Cardiac muscle cell (in vitro differentiated cells and primary cell): ENCODE results near the gene NECAB2. TPM values are rescaled to one million over a fixed set of nuclear protein-coding genes. Genes with fewer than 3 reads are reported as not detected.

Source experiments
- DNase-seq, 2 donors: peaks; one replicate each; pipeline versions ENCODE4 v3.0.0 to v3.0.0-alpha.2; 2010 to 2017; ENCODE audit warnings: low read depth in 1 of 2, low spot score in 1 of 2
- H3K27ac ChIP-seq: fragments of 200-600 bp; sonication (generic); 2 replicates; pipeline ENCODE4 v1.5.1; 2016
- H3K27me3 ChIP-seq: fragments of 200-600 bp; sonication (generic); 2 replicates; pipeline ENCODE4 v1.6.0; 2016; ENCODE audit warnings: control low read depth
- H3K36me3 ChIP-seq: fragments of 200-600 bp; sonication (generic); 2 replicates; pipeline ENCODE4 v1.5.1; 2016; ENCODE audit warnings: control low read depth
- H3K4me1 ChIP-seq: fragments of 200-600 bp; sonication (generic); 2 replicates; pipeline ENCODE4 v1.8.1; 2017; ENCODE audit warnings: low read depth, mild to moderate bottlenecking, mixed run types
- H3K4me3 ChIP-seq: fragments of 200-600 bp; sonication (generic); 2 replicates; pipeline ENCODE4 v1.5.1; 2016; ENCODE audit warnings: mild to moderate bottlenecking
- H3K9me3 ChIP-seq: fragments of 200-600 bp; sonication (generic); 2 replicates; pipeline ENCODE4 v1.5.1; 2017; ENCODE audit warnings: low read depth, mild to moderate bottlenecking, control low read depth
- polyA plus RNA-seq: library from polyadenylated mRNA; unstranded; fragments of >200 nt; fragmentation: Nextera tagmentation; extraction: Ambion mirVana; gene quantifications from 2 replicates; pipeline ENCODE4 v1.2.1, GENCODE V29; 2016
- total RNA-seq: library from RNA; depleted of rRNA; stranded (reverse); fragments of >200 nt; gene quantifications from 2 replicates; pipeline ENCODE4 v1.2.3, GENCODE V29; 2016
- TF ChIP-seq, protein P1 (sequence below): IDR thresholded peaks from 2 replicates; pipeline ENCODE4 v1.5.1; 2012; ENCODE audit warnings: low read depth, mild to moderate bottlenecking, low read length

The NECAB2 gene
- total and polyA plus RNA-seq, 2 experiments from 2014 or later, result 0.63 to 2.2 TPM

DNA sequence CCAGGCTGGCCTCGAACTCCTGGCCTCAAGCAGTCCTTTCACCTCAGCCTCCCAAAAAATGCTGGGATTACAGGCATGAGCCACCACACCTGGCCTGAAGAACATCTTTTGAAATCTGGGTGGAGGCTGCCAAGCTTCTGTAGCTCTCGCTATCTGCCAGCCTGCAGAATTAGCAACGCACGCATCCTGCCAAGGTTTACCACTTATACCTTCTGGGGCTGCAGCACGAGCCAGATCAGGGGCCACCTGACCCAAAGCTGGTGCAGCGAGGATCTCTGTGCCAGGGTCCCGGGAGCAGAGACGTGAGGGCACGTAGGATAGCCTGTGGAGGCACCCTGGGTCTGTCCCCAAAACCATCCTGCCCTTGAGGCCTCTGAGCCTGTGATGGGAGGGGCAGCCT, 52.3 kb downstream of the NECAB2 start:
- Histone ChIP-seq H3K4me1 (no peaks in the 10 kb centered on the region), H3K36me3 (no peaks in the 10 kb centered on the region), H3K9me3 (no peaks in the 10 kb centered on the region), H3K27me3 (no peaks in the 10 kb centered on the region), H3K27ac (no peak overlapping the region), H3K4me3 (no peak overlapping the region)
- TF ChIP-seq, protein P1, sequence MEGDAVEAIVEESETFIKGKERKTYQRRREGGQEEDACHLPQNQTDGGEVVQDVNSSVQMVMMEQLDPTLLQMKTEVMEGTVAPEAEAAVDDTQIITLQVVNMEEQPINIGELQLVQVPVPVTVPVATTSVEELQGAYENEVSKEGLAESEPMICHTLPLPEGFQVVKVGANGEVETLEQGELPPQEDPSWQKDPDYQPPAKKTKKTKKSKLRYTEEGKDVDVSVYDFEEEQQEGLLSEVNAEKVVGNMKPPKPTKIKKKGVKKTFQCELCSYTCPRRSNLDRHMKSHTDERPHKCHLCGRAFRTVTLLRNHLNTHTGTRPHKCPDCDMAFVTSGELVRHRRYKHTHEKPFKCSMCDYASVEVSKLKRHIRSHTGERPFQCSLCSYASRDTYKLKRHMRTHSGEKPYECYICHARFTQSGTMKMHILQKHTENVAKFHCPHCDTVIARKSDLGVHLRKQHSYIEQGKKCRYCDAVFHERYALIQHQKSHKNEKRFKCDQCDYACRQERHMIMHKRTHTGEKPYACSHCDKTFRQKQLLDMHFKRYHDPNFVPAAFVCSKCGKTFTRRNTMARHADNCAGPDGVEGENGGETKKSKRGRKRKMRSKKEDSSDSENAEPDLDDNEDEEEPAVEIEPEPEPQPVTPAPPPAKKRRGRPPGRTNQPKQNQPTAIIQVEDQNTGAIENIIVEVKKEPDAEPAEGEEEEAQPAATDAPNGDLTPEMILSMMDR, result no peak
- no peak for DNase-seq

DNA sequence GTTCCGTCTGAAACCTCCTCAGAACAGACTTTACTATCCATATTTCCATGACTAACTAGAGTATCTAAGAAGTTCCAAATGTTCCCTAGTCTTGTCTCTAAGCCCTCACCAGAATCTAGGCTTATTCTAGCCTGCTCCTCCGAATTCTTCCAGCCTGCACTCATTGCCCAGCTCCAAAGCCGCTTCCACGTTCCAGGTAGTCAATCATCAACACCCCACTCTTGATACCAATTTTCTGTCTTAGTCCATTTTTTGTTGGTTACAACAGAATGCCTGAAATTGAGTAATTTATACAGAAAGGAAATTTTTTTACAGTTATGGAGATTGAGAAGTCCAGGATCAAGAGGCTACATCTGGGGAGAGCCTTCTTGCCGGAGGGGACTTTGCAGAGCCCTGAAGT, 53.4 kb downstream of the NECAB2 start:
- no peak overlapping the region for H3K27ac ChIP-seq
- TF ChIP-seq, protein P1, result no peak
- H3K4me1 ChIP-seq, result no peaks in the 10 kb centered on the region
- H3K4me3 ChIP-seq, result no peak overlapping the region
- no peaks in the 10 kb centered on the region for H3K27me3 ChIP-seq
- DNase-seq, result no peak
- H3K9me3 ChIP-seq, result no peaks in the 10 kb centered on the region
- no peaks in the 10 kb centered on the region for H3K36me3 ChIP-seq

DNA sequence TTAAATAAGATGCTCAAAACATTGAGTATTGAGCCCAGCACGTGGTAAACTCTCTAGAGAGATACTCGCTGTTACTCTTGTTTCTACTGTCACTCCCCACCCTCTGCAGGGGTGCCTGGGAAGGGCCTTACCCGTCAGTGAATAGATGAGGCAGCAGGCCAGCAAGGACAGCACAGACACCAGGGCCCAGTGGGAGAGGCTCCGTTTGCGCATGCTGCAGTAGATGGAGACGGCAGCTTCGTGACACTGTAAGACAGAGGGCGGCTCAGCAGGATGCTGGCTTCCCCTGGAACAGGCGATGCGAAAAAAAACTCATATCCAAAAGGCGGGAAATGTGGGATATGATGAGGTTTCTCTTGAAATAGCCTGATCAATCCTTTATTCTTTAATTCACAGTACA, 54.6 kb downstream of the NECAB2 start:
- no peaks in the 10 kb centered on the region for H3K4me1 ChIP-seq
- no peaks in the 10 kb centered on the region for H3K9me3 ChIP-seq
- H3K36me3 ChIP-seq, result no peaks in the 10 kb centered on the region
- H3K27ac ChIP-seq, result no peak overlapping the region
- H3K4me3 ChIP-seq, result no peak overlapping the region
- no peak for DNase-seq
- TF ChIP-seq, protein P1, result no peak
- no peaks in the 10 kb centered on the region for H3K27me3 ChIP-seq

DNA sequence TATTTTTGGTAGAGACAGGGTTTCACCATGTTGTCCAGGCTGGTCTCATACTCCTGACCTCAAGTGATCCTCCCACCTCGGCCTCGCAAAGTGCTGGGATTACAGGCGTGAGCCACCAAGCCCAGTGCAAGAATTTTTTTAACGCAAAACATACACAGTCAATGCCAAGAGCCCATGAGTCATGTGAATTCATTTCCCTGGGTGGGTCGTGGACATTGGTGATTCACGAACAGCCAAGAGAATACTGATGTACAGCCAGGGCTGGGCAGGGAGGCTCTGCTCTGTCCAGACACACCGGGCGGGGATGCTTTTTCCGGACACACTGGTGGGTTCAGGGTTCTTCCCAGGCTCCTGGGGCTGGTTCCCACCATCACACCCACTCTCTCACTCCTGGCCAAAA, 56.8 kb downstream of the NECAB2 start:
- Histone ChIP-seq H3K4me1 (no peaks in the 10 kb centered on the region), H3K27ac (no peak overlapping the region), H3K27me3 (no peaks in the 10 kb centered on the region), H3K9me3 (no peaks in the 10 kb centered on the region), H3K36me3 (no peaks in the 10 kb centered on the region), H3K4me3 (no peak overlapping the region)
- peak in 1 of 2 donors; percentile 69 for DNase-seq
- TF ChIP-seq, protein P1, result no peak

DNA sequence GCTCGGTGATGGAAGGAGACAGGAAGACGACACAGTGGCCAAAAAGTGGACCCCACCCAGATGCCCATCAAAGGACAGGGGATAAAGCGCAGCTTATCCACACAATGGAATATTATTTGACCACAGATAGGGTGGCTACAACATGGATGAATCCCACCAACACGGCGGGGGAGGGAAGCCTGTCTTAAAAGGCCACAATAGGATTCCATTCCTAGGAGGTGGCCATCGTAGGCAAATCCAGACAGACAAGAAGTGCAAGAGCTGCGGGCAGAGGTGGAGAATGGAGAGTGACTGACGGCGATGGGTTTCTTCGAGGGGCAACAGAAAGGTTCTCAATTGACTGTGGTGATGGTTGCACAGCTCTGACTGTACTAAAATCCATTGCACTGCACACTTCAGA, 58.6 kb downstream of the NECAB2 start:
- no peak for DNase-seq
- Histone ChIP-seq H3K27ac (no peak overlapping the region), H3K4me3 (no peak overlapping the region), H3K36me3 (no peaks in the 10 kb centered on the region), H3K4me1 (no peaks in the 10 kb centered on the region), H3K27me3 (no peaks in the 10 kb centered on the region), H3K9me3 (no peaks in the 10 kb centered on the region)
- TF ChIP-seq, protein P1, result no peak

DNA sequence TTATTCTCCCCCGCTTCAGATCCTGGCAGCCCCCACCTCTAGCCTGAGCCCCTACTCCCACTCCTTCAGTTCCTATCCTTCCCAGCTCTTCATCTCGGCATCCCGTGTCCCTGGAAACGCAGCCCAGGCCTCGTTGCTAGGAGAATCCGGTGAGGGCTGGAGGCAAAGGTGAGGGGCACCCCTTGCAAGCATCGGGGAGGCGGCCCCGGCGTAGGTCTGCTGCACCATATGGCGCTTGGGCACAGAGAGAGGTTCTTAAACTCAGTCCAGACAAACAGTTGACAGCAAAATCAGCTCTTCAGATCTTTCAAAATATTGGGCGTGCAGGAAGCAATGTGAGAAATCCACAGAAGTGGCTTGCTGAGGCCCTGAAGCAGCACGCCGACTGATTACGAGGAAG, 59.6 kb downstream of the NECAB2 start:
- TF ChIP-seq, protein P1, result no peak
- Histone ChIP-seq H3K27me3 (no peaks in the 10 kb centered on the region), H3K4me1 (no peaks in the 10 kb centered on the region), H3K4me3 (no peak overlapping the region), H3K36me3 (no peaks in the 10 kb centered on the region), H3K27ac (no peak overlapping the region), H3K9me3 (no peaks in the 10 kb centered on the region)
- no peak for DNase-seq
